Hepatocyte (in vitro differentiated cells): ENCODE measurements around the gene FZR1. TPM values are rescaled to one million over a fixed set of nuclear protein-coding genes. Genes with fewer than 3 reads are reported as not detected.

Experiments
- DNase-seq: peaks from one replicate; pipeline ENCODE4 v3.0.0-alpha.2; 2016; ENCODE audit warnings: low spot score
- H2AFZ ChIP-seq: fragments of 200-600 bp; sonication (generic); 2 replicates; pipeline ENCODE4 v1.6.0; 2016; ENCODE audit warnings: antibody characterized with exemption, mild to moderate bottlenecking
- H3K27ac ChIP-seq: fragments of 200-600 bp; sonication (generic); 2 replicates; pipeline ENCODE4 v1.5.1; 2016; ENCODE audit warnings: mild to moderate bottlenecking
- H3K27me3 ChIP-seq: fragments of 200-600 bp; sonication (generic); 2 replicates; pipeline ENCODE4 v1.6.1; 2016
- H3K36me3 ChIP-seq: fragments of 200-600 bp; sonication (generic); replicated peaks from 2 replicates; pipeline ENCODE4 v1.5.1; 2016; ENCODE audit warnings: low read depth; ENCODE audit not compliant: insufficient read depth
- H3K4me1 ChIP-seq: fragments of 200-600 bp; sonication (generic); 2 replicates; pipeline ENCODE4 v1.5.1; 2016; ENCODE audit warnings: mild to moderate bottlenecking, moderate library complexity; ENCODE audit not compliant: insufficient read depth
- H3K4me2 ChIP-seq: fragments of 200-600 bp; sonication (generic); 2 replicates; pipeline ENCODE4 v1.6.0; 2016
- H3K4me3 ChIP-seq: fragments of 200-600 bp; sonication (generic); 2 replicates; pipeline ENCODE4 v1.5.1; 2016; ENCODE audit warnings: mild to moderate bottlenecking
- H3K79me2 ChIP-seq: fragments of 200-600 bp; sonication (generic); 2 replicates; pipeline ENCODE4 v1.6.0; 2017; ENCODE audit warnings: mild to moderate bottlenecking
- H3K9me2 ChIP-seq: fragments of 200-600 bp; sonication (generic); replicated peaks from 2 replicates; pipeline ENCODE4 v1.6.0; 2017; ENCODE audit warnings: mild to moderate bottlenecking; ENCODE audit not compliant: insufficient read depth
- H3K9me3 ChIP-seq: fragments of 200-600 bp; sonication (generic); 2 replicates; pipeline ENCODE4 v1.5.1; 2016; ENCODE audit warnings: low read depth, mild to moderate bottlenecking
- H4K20me1 ChIP-seq: fragments of 200-600 bp; sonication (generic); 2 replicates; pipeline ENCODE4 v1.6.0; 2016; ENCODE audit warnings: mild to moderate bottlenecking; ENCODE audit not compliant: insufficient read depth, poor library complexity, severe bottlenecking
- CTCF ChIP-seq: fragments of 200-600 bp; sonication (generic); IDR thresholded peaks from 2 replicates; pipeline ENCODE4 v1.5.1; 2016; ENCODE audit warnings: antibody characterized with exemption, mild to moderate bottlenecking; ENCODE audit not compliant: poor library complexity
- EZH2 ChIP-seq: fragments of 200-600 bp; sonication (generic); IDR thresholded peaks from 2 replicates; pipeline ENCODE4 v1.6.1; 2016; ENCODE audit warnings: antibody characterized with exemption, mild to moderate bottlenecking, borderline replicate concordance
- EZH2phosphoT487 ChIP-seq: fragments of 200-600 bp; sonication (generic); IDR thresholded peaks from one replicate; pipeline ENCODE4 v1.6.1; 2018; ENCODE audit warnings: antibody characterized with exemption, mild to moderate bottlenecking, low read depth, moderate library complexity; ENCODE audit not compliant: unreplicated experiment, severe bottlenecking
- WGBS: methylation state at CpG from one replicate; pipeline ENCODE4 v1.1.6; 2016; ENCODE audit warnings: low lambda C conversion rate; ENCODE audit errors: missing lambda C conversion rate; 5-methylcytosine and 5-hydroxymethylcytosine counted together
- polyA plus RNA-seq: library from polyadenylated mRNA; unstranded; fragments of >200 nt; fragmentation: Nextera tagmentation; extraction: Ambion mirVana; gene quantifications from 2 replicates; pipeline ENCODE4 v1.2.1, GENCODE V29; 2016
- total RNA-seq: library from RNA; depleted of rRNA; stranded (reverse); fragments of >200 nt; gene quantifications from 2 replicates; pipeline ENCODE4 v1.2.3, GENCODE V29; 2014

Gene FZR1
- total and polyA plus RNA-seq, 2 experiments from 2014 or later = 32.1 to 51.0 TPM

DNA sequence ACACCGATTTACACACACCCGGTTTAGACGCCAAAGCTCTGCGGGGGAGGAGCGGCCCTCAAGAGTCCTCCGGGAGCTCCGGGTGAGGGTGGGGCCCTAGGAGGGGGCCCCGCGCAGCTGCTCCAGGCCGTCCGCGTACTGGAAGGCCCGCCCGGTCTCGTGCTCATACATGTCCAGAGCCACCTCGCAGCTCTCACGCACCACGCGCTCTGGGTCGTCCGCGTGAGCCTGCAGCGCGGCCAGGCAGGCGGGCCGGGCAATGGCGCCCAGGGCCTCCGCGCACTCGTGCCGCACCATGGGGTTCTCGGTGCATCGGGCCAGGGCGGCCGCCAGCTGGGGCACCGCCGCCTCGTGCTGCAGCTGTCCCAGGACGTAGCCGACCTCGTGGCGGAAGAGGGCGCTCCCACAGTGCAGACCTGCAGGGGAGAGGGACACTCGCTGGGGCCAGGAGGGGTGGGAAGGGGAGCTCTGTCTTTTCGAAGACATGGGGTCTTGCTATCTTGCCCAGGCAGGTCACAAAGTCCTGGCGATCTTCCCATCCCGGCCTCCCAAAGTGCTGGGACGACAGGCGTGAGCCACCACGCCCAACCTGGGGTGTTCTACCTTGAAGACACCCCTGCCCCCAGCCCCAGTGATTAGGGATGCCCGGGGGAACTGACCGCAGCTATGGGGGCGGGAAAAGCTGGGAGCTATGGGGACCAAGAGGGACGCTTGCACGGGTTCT lies 14.6 kb upstream of the FZR1 start:
- no peak overlapping the region for H3K4me3 ChIP-seq
- H3K36me3 ChIP-seq = no peaks in the 10 kb centered on the region
- TF ChIP-seq CTCF = no peak
- no peak for TF ChIP-seq EZH2phosphoT487
- no peak for TF ChIP-seq EZH2
- WGBS = 98% methylated on average over 46 of the region's 55 CpGs
- no peaks in the 10 kb centered on the region for H3K27me3 ChIP-seq
- H3K79me2 ChIP-seq = no peaks in the 10 kb centered on the region
- no peaks in the 10 kb centered on the region for H3K4me1 ChIP-seq
- no peak overlapping the region for H3K4me2 ChIP-seq
- H3K9me2 ChIP-seq = no peaks in the 10 kb centered on the region
- H3K9me3 ChIP-seq = no peaks in the 10 kb centered on the region
- no peak overlapping the region for H3K27ac ChIP-seq
- no peaks in the 10 kb centered on the region for H4K20me1 ChIP-seq
- H2AFZ ChIP-seq = no peak overlapping the region
- no peak for DNase-seq

GRCh38 chr19:3492131-3492839 lies 13.8 kb upstream of the FZR1 start:
- H3K4me3 ChIP-seq = no peak overlapping the region
- 98% methylated on average over 35 of the region's 45 CpGs for WGBS
- peaks cover 5% of the 10 kb centered on the region for H3K79me2 ChIP-seq
- TF ChIP-seq EZH2 (no peak), CTCF (no peak), EZH2phosphoT487 (no peak)
- H4K20me1 ChIP-seq = no peaks in the 10 kb centered on the region
- no peaks in the 10 kb centered on the region for H3K27me3 ChIP-seq
- DNase-seq = no peak
- no peaks in the 10 kb centered on the region for H3K36me3 ChIP-seq
- H3K9me2 ChIP-seq = no peaks in the 10 kb centered on the region
- no peak overlapping the region for H3K4me2 ChIP-seq
- H2AFZ ChIP-seq = no peak overlapping the region
- no peak overlapping the region for H3K27ac ChIP-seq
- H3K4me1 ChIP-seq = no peaks in the 10 kb centered on the region
- H3K9me3 ChIP-seq = no peaks in the 10 kb centered on the region

DNA sequence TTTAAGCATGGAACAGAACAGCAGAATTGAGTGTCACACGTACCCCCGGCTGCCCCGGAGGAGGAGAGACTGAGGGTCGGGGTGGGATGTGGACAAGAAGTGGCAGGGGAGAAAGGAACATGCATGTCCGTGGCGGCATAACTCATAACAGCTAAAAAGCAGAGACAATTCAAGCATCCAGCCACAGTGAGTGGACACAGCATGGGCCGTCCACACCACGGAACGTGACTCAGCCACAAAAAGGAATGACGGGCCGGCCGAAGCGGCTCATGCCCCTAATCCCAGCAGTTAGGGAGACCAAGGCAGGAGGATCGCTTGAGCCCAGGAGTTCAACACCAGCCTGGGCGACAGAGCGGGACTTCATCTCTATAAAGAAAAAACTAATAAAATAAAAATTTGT lies 13.2 kb upstream of the FZR1 start:
- Histone ChIP-seq H3K79me2 (peaks cover 10% of the 10 kb centered on the region), H3K4me1 (no peaks in the 10 kb centered on the region), H3K9me3 (no peaks in the 10 kb centered on the region), H3K27me3 (no peaks in the 10 kb centered on the region), H3K4me3 (no peak overlapping the region), H3K9me2 (no peaks in the 10 kb centered on the region), H4K20me1 (no peaks in the 10 kb centered on the region), H3K4me2 (no peak overlapping the region), H3K27ac (no peak overlapping the region), H3K36me3 (no peaks in the 10 kb centered on the region), H2AFZ (no peak overlapping the region)
- no peak for DNase-seq
- WGBS = 94% methylated on average over 16 of the region's 16 CpGs
- TF ChIP-seq EZH2phosphoT487 = no peak
- no peak for TF ChIP-seq EZH2
- no peak for TF ChIP-seq CTCF
